Stimulated activated CD4-positive, alpha-beta T cell treated with anti-CD3 and anti-CD28 coated beads, TNF-alpha, amount 100 ng/mL, for 48 hours (primary cell): ENCODE results near the gene DNAH9.

Experiments used
- DNase-seq, 3 donors: peaks; one replicate each; pipeline ENCODE4 v3.0.0-alpha.2; 2020; ENCODE audit warnings: low read depth in 3 of 3

DNAH9 gene

DNA sequence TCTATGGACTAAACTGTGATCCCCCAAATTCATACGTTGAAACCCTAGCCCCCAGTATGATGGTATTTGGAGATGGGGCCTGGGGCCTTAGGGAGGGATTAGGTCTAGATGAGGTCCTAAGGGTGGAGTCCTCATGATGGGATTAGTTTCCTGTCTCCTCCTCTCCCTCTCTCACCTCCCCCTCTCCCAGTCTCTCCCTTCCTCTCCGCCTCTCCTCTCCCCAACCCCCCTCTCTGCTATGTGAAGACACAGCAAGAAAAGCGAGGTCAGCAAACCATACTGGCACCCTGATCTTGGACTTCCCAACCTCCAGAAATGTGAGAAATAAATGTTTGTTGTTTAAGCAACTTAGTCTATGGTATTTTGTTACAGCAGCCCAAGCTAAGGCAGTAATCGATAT, 383.6 kb downstream of the DNAH9 start:
- DNase-seq: no peak

DNA sequence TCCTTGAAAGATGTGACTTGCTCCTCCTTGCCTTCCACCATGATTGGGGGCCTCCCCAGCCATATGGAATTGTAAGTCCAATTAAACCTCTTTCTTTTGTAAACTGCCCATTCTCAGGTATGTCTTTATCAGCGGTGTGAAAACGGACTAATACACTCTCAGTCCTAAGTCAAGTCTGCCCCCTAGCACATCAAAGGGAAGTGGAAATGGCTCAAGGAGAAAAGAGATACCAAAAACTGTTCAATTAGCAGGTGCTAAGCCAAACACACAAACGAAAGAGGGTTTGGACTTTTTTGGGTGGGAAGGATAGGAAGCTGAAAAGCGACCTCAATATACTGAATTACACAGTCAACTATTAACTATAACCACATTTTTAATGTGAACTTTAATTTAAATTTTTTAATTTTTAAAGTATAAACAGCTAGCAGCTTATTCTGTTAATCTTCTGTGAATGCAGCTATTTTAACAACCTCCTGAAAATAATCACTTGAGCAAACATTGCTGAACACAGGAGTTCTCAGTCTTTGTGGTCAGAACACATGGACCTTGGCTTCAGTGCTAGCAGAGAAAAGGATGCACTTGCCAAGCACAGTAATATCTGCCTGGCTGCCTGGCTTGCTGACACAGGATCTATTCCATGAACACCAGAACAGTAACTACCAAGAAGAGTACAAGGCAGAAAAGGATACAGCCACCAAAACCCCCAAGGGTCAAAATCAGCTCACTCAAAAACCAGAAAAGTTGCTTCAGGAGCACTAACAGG, 388.1 kb downstream of the DNAH9 start:
- DNase-seq: no peak

DNA sequence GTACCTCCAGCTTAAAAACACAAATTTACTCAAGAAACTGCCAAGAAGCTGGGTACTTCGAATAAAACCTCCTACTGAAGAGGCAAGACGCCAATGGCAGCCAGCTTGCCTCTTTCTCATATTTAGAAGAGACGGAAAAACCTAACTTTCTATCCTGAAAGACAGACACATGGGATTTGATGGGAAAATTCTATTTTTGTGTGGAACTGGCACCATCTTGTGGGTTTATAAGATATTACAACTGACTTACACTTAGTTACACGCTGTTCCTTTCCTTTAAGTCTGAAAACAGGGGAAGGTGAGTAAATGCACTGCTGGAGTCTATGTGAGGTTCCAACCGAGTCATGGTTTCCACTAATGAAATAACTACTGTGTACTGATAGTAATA, 388.7 kb downstream of the DNAH9 start:
- DNase-seq: no peak

DNA sequence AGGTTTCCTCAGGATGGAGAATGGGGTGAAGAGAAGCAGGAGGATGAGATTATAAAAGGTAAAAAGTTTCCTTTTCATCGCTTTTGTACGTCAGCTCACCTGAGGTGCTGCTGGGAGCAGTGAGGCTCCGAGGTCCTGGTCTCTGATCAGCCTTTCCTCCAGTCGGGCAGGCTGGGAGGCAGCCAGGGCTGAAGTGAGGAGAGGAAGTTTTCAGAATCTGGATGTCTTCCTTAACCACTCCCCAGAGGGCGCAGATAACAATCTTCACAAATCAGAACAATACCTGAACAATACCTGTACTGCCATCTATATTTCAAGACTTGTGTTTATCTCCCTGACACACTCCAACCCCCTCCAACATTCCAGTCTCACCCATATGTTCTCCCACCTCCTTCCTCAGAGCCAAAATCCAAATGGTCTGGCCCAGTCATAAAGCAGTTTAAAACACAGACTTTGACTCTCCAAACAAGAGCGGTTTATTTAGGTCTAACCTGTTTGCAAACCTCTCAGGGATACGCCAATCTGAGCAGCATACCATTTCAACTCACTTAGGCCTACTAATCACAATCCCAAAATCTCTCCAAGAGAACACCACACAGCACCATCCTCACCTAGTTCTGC, 392.2 kb downstream of the DNAH9 start:
- no peak for DNase-seq

DNA sequence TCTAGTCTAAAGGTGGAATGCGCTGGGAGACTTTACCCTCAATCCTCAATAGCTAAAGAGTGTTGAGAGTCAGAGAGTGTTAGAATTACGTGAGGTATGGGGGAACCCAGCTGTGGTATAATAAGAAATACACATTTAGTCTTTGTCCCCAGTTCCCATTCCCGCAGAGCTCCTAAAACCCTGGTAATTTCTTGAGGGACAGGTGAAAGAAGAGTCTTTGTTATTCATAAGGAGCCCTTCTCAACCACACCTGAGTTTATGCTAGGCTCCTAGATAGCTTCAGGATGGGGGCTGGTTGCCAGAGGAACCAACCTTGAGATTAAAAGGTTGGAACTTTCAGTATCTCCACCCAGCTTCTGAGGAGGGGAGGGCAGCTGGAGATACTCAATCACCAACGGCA, 393.2 kb downstream of the DNAH9 start:
- DNase-seq: no peak

DNA sequence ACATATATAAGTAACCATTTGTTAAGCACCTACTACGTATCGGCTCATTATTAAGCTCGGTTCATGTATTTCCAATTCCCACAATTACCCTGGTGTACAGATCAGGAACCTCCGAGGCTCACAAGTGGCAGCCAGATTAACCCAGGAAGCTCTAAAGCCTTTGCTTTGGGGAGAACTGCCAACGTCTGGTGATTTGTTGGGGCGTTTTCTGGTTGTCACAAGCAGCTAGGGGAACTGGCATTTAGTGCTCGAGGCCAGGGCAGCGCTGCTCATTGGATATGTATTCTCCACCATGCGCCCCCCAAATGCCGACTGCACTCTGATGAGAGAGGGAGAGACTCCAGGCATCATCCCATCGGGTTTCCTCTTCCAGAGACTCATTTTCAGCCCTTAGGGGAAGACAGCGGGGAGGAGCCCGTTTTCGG, 398.5 kb downstream of the DNAH9 start:
- peak in 1 of 3 donors; percentile 36 for DNase-seq

DNA sequence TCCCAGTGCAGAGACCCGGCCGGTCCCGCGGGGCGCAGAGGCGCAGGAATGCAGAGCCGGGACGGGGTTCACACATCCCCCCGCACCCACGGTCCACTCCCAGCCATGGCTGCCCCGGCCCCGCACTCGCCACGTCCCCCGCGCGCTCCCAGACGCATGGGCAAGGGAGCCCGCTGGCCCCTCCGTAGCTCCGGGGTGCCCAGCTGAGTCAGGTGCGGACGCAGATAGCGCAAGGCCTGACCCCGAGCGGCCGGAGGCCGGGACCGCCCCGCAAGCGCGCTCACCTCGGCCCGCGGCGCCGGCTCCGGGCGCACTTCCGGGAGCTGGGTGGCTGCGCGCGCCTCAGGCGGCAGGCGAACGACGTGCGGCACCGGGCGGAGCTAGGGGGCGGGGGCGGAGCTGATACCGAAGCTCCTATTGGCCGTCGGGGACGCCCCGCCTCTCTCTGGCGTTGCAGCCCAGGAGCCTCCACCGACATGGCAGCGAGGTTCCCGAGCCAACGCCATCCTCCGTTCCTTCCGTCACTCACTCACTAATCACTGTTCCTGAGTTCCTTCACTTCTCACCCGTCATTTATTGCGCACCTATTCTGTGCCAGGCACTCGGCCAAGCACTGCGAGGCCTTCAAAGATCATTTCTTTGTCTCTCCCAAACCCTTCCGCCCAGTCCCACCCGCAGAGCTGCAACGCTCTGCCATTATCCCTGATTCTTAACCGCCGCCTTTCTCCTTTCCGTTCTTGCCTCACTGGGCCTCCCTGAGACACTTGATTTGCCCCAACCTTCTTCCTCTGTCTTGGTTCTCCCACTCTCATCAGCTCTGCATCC, 399.1 kb downstream of the DNAH9 start, which contains the start of gene ZNF18:
ZNF18 (minus strand) TSS at position 329 of the 825 bp plus-strand sequence. CDS start 4,646 bp downstream, outside the sequence.
- peak; percentile 88 to 93 (median 91) for DNase-seq

DNA sequence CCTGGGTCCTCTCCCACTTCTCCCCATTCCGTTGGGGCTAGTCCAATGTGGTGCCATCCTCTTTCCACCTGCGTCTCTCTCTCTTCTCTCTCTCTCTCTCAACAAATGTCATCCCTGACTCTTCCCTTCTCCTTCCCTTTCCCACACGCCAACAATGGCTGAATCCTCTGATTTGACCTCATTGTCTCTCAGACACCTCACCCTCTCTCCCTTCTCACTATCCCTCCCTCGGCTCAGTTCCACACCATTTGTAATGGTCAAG, 399.6 kb downstream of the DNAH9 start:
- no peak for DNase-seq

DNA sequence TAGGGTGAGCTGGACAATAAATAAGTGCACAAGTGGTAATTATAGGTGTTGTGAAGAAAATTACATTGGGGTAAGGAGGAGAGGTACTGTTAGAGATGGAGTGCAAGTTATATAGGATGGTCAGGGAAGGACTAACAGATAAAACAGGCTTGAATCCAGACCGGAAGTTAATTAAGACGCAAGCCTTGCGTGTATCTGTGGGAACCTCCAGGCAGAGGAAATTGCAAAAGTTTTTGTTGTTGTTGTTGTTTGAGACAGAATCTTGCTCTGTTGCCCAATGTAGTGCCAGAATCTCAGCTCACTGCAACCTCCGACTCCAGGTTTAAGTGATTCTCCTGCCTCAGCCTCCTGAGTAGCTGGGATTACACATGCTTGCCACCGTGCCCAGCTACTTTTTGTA, 401.4 kb downstream of the DNAH9 start:
- no peak for DNase-seq

DNA sequence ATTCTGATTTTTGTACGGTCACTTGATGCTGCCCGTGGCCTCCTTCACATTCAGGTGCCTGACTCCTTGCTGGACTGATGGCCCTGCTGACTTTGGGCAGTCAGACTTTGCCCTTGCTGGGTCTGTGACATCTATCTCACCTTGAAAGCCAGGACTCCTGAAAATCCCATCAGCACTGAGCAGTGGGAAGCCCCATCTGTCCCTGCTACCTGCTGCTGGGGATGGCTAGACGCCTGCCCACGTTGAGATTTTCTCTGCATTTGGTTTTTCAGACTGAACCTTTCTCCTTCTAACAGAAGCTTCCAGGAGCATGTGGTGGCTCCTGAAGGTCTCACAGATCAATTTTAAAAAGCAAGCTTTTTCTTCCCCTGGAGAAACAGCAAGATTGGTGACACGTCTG, 409.2 kb downstream of the DNAH9 start:
- no peak for DNase-seq
